ENCODE data around the gene CA12. TPM values are rescaled to one million over a fixed set of nuclear protein-coding genes. Genes with fewer than 3 reads are reported as not detected.

Gene CA12
- total and polyA plus RNA-seq, 10 of the 15 experiments (the other 5 are each of a cell fraction or from before 2014, with no cell fraction given): 0.03 to 0.10 TPM; not detected in 8

- Histone ChIP-seq H2AFZ (ENCODE audit: control insufficient read depth, low read depth, low read length) (no peak overlapping the region), H3K79me2 (ENCODE audit: control insufficient read depth, insufficient read depth, low read length) (no peaks in the 10 kb centered on the region), H3K4me1 (ENCODE audit: control insufficient read depth, insufficient read depth, low read length) (no peaks in the 10 kb centered on the region), H3K4me3 (no peak overlapping the region), H3K9ac (ENCODE audit: control insufficient read depth, insufficient read depth, low read length) (no peak overlapping the region), H3K36me3 (ENCODE audit: control insufficient read depth in 2 of 2, insufficient read depth in 2 of 2, low read length in 1 of 2) (no peaks in the 10 kb centered on the region), H3K4me2 (ENCODE audit: control insufficient read depth, insufficient read depth) (no peak overlapping the region), H3K9me3 (replicated peaks; ENCODE audit: control insufficient read depth, insufficient read depth, low read length) (no peaks in the 10 kb centered on the region), H4K20me1 (ENCODE audit: control insufficient read depth, insufficient read depth) (no peaks in the 10 kb centered on the region), H3K27me3 (replicated peaks in 1 of 2; ENCODE audit: control insufficient read depth in 2 of 2, insufficient read depth in 2 of 2, low read length in 1 of 2) (no peaks in the 10 kb centered on the region; a peak in 2 of 4 replicates), H3K27ac (ENCODE audit: control insufficient read depth, insufficient read depth) (no peak overlapping the region)
- ChIA-PET SMC1A (ENCODE audit: uncharacterized antibody, unreplicated experiment) (interaction anchor here (1.2 to 2.2 kb wide), 3 partner anchors 9 to 40 kb away, joined by 3 to 8 read pairs (median 3); no protein-coding TSS in a partner anchor), RAD21 (ENCODE audit: unreplicated experiment) (no interaction called here), POLR2A (no interaction called here), CTCF (interaction anchor here (1.6 kb wide), 1 partner anchor 10 kb away, joined by 6 read pairs; no protein-coding TSS in a partner anchor)
- BruUV-seq (replicated peaks): no TSS peak
- in situ Hi-C loops (cut with MboI) (no loop called here), intact Hi-C loops (cut with micrococcal nuclease; ENCODE audit: unreplicated experiment) (no loop called here)
- TF ChIP-seq ELK1 (IDR thresholded peaks at IDR 0.05; ENCODE audit: low read depth, low read length) (no peak), DPF2 (IDR thresholded peaks at IDR 0.05) (no peak), SP1 (IDR thresholded peaks at IDR 0.05; ENCODE audit: low read depth, low read length) (no peak), CBFB (IDR thresholded peaks at IDR 0.05; ENCODE audit: low read depth) (no peak)
- no peak for DNase-seq (ENCODE audit: low read depth, low spot score)
- no peak for FAIRE-seq
- ATAC-seq: no peak
- 58% methylated on average over 4 of the region's 4 CpGs for WGBS (ENCODE audit: insufficient coverage, insufficient replicate concordance, low lambda C conversion rate, missing lambda C conversion rate)
Measured at GRCh38 chr15:63352808-63353207, 28.8 kb downstream of the CA12 start.

- WGBS (ENCODE audit: insufficient coverage, insufficient replicate concordance, low lambda C conversion rate, missing lambda C conversion rate): 42% methylated on average over 4 of the region's 4 CpGs
- Histone ChIP-seq H2AFZ (ENCODE audit: control insufficient read depth, low read depth, low read length) (no peak overlapping the region), H3K4me1 (ENCODE audit: control insufficient read depth, insufficient read depth, low read length) (no peaks in the 10 kb centered on the region), H3K79me2 (ENCODE audit: control insufficient read depth, insufficient read depth, low read length) (no peaks in the 10 kb centered on the region), H3K9ac (ENCODE audit: control insufficient read depth, insufficient read depth, low read length) (no peak overlapping the region), H3K4me3 (no peak overlapping the region), H3K36me3 (ENCODE audit: control insufficient read depth in 2 of 2, insufficient read depth in 2 of 2, low read length in 1 of 2) (no peaks in the 10 kb centered on the region), H3K27me3 (replicated peaks in 1 of 2; ENCODE audit: control insufficient read depth in 2 of 2, insufficient read depth in 2 of 2, low read length in 1 of 2) (no peaks in the 10 kb centered on the region; a peak in 2 of 4 replicates), H3K9me3 (replicated peaks; ENCODE audit: control insufficient read depth, insufficient read depth, low read length) (no peaks in the 10 kb centered on the region), H4K20me1 (ENCODE audit: control insufficient read depth, insufficient read depth) (no peaks in the 10 kb centered on the region), H3K27ac (ENCODE audit: control insufficient read depth, insufficient read depth) (no peak overlapping the region), H3K4me2 (ENCODE audit: control insufficient read depth, insufficient read depth) (no peak overlapping the region)
- no TSS peak for BruUV-seq (replicated peaks)
- SMC1A ChIA-PET (ENCODE audit: uncharacterized antibody, unreplicated experiment): interaction anchor here (0.9 to 2.2 kb wide), 4 partner anchors 8 to 39 kb away, joined by 3 to 8 read pairs (median 5); no protein-coding TSS in a partner anchor
- in situ Hi-C loops (cut with MboI): no loop called here
- no peak for ATAC-seq
- CTCF ChIA-PET: interaction anchor here (0.7 to 1.7 kb wide), 6 partner anchors 8 to 62 kb away, joined by 3 to 6 read pairs (median 3); no protein-coding TSS in a partner anchor
- POLR2A ChIA-PET: interaction anchor here (1.1 kb wide), 1 partner anchor 17 kb away, joined by 3 read pairs; no protein-coding TSS in a partner anchor
- FAIRE-seq: no peak
- RAD21 ChIA-PET (ENCODE audit: unreplicated experiment): interaction anchor here (0.6 kb wide), 1 partner anchor 56 kb away, joined by 3 read pairs; no protein-coding TSS in a partner anchor
- no peak for DNase-seq (ENCODE audit: low read depth, low spot score)
- intact Hi-C loops (cut with micrococcal nuclease; ENCODE audit: unreplicated experiment): no loop called here
- no peak for TF ChIP-seq RELA (IDR thresholded peaks at IDR 0.05; ENCODE audit: borderline replicate concordance, partially characterized antibody)
- no peak for TF ChIP-seq NFXL1 (IDR thresholded peaks at IDR 0.05; ENCODE audit: borderline replicate concordance)
- no peak for TF ChIP-seq CHD1 (IDR thresholded peaks at IDR 0.05; ENCODE audit: low read depth, low read length)
- no peak for TF ChIP-seq MXI1 (IDR thresholded peaks at IDR 0.05; ENCODE audit: low read depth, low read length)
- no peak for TF ChIP-seq NR2F1 (conservative IDR thresholded peaks at IDR 0.05)
- no peak for TF ChIP-seq HDAC6 (IDR thresholded peaks at IDR 0.05; ENCODE audit: unreplicated experiment)
- no peak for TF ChIP-seq BCL11A (IDR thresholded peaks at IDR 0.05; ENCODE audit: low read depth, low read length)
- no peak for TF ChIP-seq TCF3 (IDR thresholded peaks at IDR 0.05; ENCODE audit: borderline replicate concordance, insufficient read depth, low read depth, low read length)
- no peak for TF ChIP-seq POLR2A (IDR thresholded peaks at IDR 0.05; ENCODE audit: low read depth, low read length)
- TF ChIP-seq BCL3 (IDR thresholded peaks at IDR 0.05; ENCODE audit: borderline replicate concordance, insufficient read depth, low read depth, low read length, poor library complexity, severe bottlenecking): no peak
- no peak for TF ChIP-seq SMARCA5 (IDR thresholded peaks at IDR 0.05)
- TF ChIP-seq ATF3 (IDR thresholded peaks at IDR 0.05; ENCODE audit: borderline replicate concordance, extremely low read depth, low read depth, low read length): no peak
- TF ChIP-seq ZZZ3 (IDR thresholded peaks at IDR 0.05; ENCODE audit: control insufficient read depth, insufficient read length, low read depth): no peak
Measured at GRCh38 chr15:63351170-63351569, 30.5 kb downstream of the CA12 start.
